ENCODE data around the gene LAMA4. TPM values are rescaled to one million over a fixed set of nuclear protein-coding genes. Genes with fewer than 3 reads are reported as not detected.
A peak's percentile ranks its signal among the peaks of the same experiment; 100 is the strongest.

Gene LAMA4
- total RNA-seq, 1 experiment from 2014 or later, result 0.72 TPM

- no peak overlapping the region for H3K4me3 Mint-ChIP-seq (ENCODE audit: unreplicated experiment)
- intact Hi-C loops (cut with micrococcal nuclease), result no loop called here
- H3K36me3 Mint-ChIP-seq (ENCODE audit: insufficient read depth, unreplicated experiment), result no peaks in the 10 kb centered on the region
- DNase-seq (ENCODE audit: unreplicated experiment), result no peak
- TF ChIP-seq CTCF (IDR thresholded peaks at IDR 0.05; ENCODE audit: unreplicated experiment), result no peak
- no TSS peak for BruUV-seq (replicated peaks)
- CTCF ChIA-PET, result interaction anchor here (0.7 kb wide), 2 partner anchors 108 to 443 kb away, joined by 3 read pairs; no protein-coding TSS in a partner anchor
- H3K27me3 Mint-ChIP-seq (ENCODE audit: insufficient read depth, unreplicated experiment), result no peaks in the 10 kb centered on the region
- no peaks in the 10 kb centered on the region for H3K9me3 Mint-ChIP-seq (ENCODE audit: unreplicated experiment)
- no peak overlapping the region for H3K27ac Mint-ChIP-seq (ENCODE audit: low read depth, unreplicated experiment)
- H3K4me1 Mint-ChIP-seq (ENCODE audit: insufficient read depth, unreplicated experiment), result no peaks in the 10 kb centered on the region
- POLR2A ChIA-PET, result interaction anchor here (0.8 kb wide), 1 partner anchor 43 kb away, joined by 3 read pairs; no protein-coding TSS in a partner anchor
These were observed 18.4 kb upstream of the LAMA4 start for GRCh38 chr6:112272799-112273198.

- ChIA-PET POLR2A (no interaction called here), CTCF (interaction anchor here (0.6 to 1.5 kb wide), 4 partner anchors 40 to 402 kb away, joined by 3 to 5 read pairs (median 3); no protein-coding TSS in a partner anchor)
- TF ChIP-seq CTCF (IDR thresholded peaks at IDR 0.05; ENCODE audit: unreplicated experiment), result no peak
- H3K36me3 Mint-ChIP-seq (ENCODE audit: insufficient read depth, unreplicated experiment), result no peaks in the 10 kb centered on the region
- no peaks in the 10 kb centered on the region for H3K4me1 Mint-ChIP-seq (ENCODE audit: insufficient read depth, unreplicated experiment)
- no peak overlapping the region for H3K4me3 Mint-ChIP-seq (ENCODE audit: unreplicated experiment)
- H3K9me3 Mint-ChIP-seq (ENCODE audit: unreplicated experiment), result no peaks in the 10 kb centered on the region
- BruUV-seq (replicated peaks), result no TSS peak
- no peak overlapping the region for H3K27ac Mint-ChIP-seq (ENCODE audit: low read depth, unreplicated experiment)
- DNase-seq (ENCODE audit: unreplicated experiment), result no peak
- no peaks in the 10 kb centered on the region for H3K27me3 Mint-ChIP-seq (ENCODE audit: insufficient read depth, unreplicated experiment)
- intact Hi-C loops (cut with micrococcal nuclease), result no loop called here
These were observed 16.4 kb upstream of the LAMA4 start for GRCh38 chr6:112270756-112271155.

- no peak for TF ChIP-seq CTCF (IDR thresholded peaks at IDR 0.05; ENCODE audit: unreplicated experiment)
- Mint-ChIP-seq H3K4me3 (ENCODE audit: unreplicated experiment) (no peak overlapping the region), H3K27ac (ENCODE audit: low read depth, unreplicated experiment) (no peak overlapping the region), H3K36me3 (ENCODE audit: insufficient read depth, unreplicated experiment) (no peaks in the 10 kb centered on the region), H3K4me1 (ENCODE audit: insufficient read depth, unreplicated experiment) (no peaks in the 10 kb centered on the region), H3K9me3 (ENCODE audit: unreplicated experiment) (no peaks in the 10 kb centered on the region), H3K27me3 (ENCODE audit: insufficient read depth, unreplicated experiment) (no peaks in the 10 kb centered on the region)
- no TSS peak for BruUV-seq (replicated peaks)
- ChIA-PET POLR2A (no interaction called here), CTCF (interaction anchor here (0.7 to 1.6 kb wide), 4 partner anchors 26 to 1673 kb away, joined by 3 to 5 read pairs (median 4); no protein-coding TSS in a partner anchor)
- intact Hi-C loops (cut with micrococcal nuclease), result no loop called here
- DNase-seq (ENCODE audit: unreplicated experiment), result no peak
These were observed 15.7 kb upstream of the LAMA4 start for GRCh38 chr6:112269979-112270566.

- TF ChIP-seq CTCF (IDR thresholded peaks at IDR 0.05; ENCODE audit: unreplicated experiment), result no peak
- POLR2A ChIA-PET, result no interaction called here
- BruUV-seq (replicated peaks), result no TSS peak
- no peaks in the 10 kb centered on the region for H3K27me3 Mint-ChIP-seq (ENCODE audit: insufficient read depth, unreplicated experiment)
- intact Hi-C loops (cut with micrococcal nuclease), result no loop called here
- no peaks in the 10 kb centered on the region for H3K36me3 Mint-ChIP-seq (ENCODE audit: insufficient read depth, unreplicated experiment)
- peak; percentile 54 for DNase-seq (ENCODE audit: unreplicated experiment)
- CTCF ChIA-PET, result interaction anchor here (0.6 to 1.6 kb wide), 3 partner anchors 12 to 1591 kb away, joined by 4 to 5 read pairs (median 4); no protein-coding TSS in a partner anchor
- no peaks in the 10 kb centered on the region for H3K4me1 Mint-ChIP-seq (ENCODE audit: insufficient read depth, unreplicated experiment)
- H3K9me3 Mint-ChIP-seq (ENCODE audit: unreplicated experiment), result no peaks in the 10 kb centered on the region
- H3K27ac Mint-ChIP-seq (ENCODE audit: low read depth, unreplicated experiment), result no peak overlapping the region
- no peak overlapping the region for H3K4me3 Mint-ChIP-seq (ENCODE audit: unreplicated experiment)
These were observed 14.7 kb upstream of the LAMA4 start for GRCh38 chr6:112269114-112269513.
